Esophagus squamous epithelium (tissue), 5 donors: ENCODE data around the gene PTPRN2. TPM values are rescaled to one million over a fixed set of nuclear protein-coding genes. Genes with fewer than 3 reads are reported as not detected.

Source experiments
- DNase-seq: peaks from one replicate; lab custom pipeline; 2025; lab: John Stamatoyannopoulos, UW
- H3K27ac ChIP-seq, 4 donors: fragments of 200-600 bp; sonication (generic); one replicate each; pipeline ENCODE4 v1.5.1; 2016 to 2019; ENCODE audit warnings: mild to moderate bottlenecking in 1 of 4
- H3K27me3 ChIP-seq, 4 donors: fragments of 200-600 bp; sonication (generic); 1 replicate in 3 of 4; 2 replicates in 1 of 4; pipeline versions ENCODE4 v1.5.1 to v1.6.0; 2017 to 2021; ENCODE audit warnings: antibody characterized with exemption in 1 of 4
- H3K36me3 ChIP-seq, 3 donors: fragments of 200-600 bp; sonication (generic); one replicate each; pipeline ENCODE4 v1.5.1; 2016 to 2019
- H3K4me1 ChIP-seq, 3 donors: fragments of 200-600 bp; sonication (generic); one replicate each; pipeline ENCODE4 v1.5.1; 2017 to 2019
- H3K4me3 ChIP-seq, 4 donors: fragments of 200-600 bp; sonication (generic); 1 replicate in 3 of 4; 2 replicates in 1 of 4; pipeline ENCODE4 v1.5.1; 2016 to 2019; ENCODE audit warnings: mild to moderate bottlenecking in 2 of 4, moderate library complexity in 1 of 4
- H3K9me3 ChIP-seq, 3 donors: fragments of 200-600 bp; sonication (generic); one replicate each; pipeline ENCODE4 v1.5.1; 2016 to 2019
- CTCF ChIP-seq, 6 experiments: fragments of 450-650 bp in 4 of 6; fragments of 200-600 bp in 2 of 6; sonication (generic) in 2 of 6; IDR thresholded peaks; one replicate each; pipeline ENCODE4 v1.5.1; 2016 to 2019; ENCODE audit warnings: antibody characterized with exemption in 6 of 6, mild to moderate bottlenecking in 4 of 6, moderate library complexity in 4 of 6
- POLR2A ChIP-seq, 4 donors: fragments of 450-650 bp; IDR thresholded peaks; one replicate each; pipeline ENCODE4 v1.6.1; 2017; ENCODE audit warnings: antibody characterized with exemption in 4 of 4, mild to moderate bottlenecking in 4 of 4, moderate library complexity in 3 of 4
- WGBS, 2 donors: methylation state at CpG; one replicate each; pipeline ENCODE4 v1.1.5; 2018; 5-methylcytosine and 5-hydroxymethylcytosine counted together
- intact Hi-C: fragments of 100-400 bp; cut with DNase I; formaldehyde crosslinking; loops from one replicate; pipeline ENCODE4 v1.15.0; 2022
- total RNA-seq, 4 donors: library from RNA; depleted of rRNA; stranded (reverse); fragments of >200 nt; gene quantifications; one replicate each; pipeline ENCODE4 v1.1.0, GENCODE V29; 2016
- donor health status: DM: yes; HTN: yes; CAD: no.

PTPRN2 gene
- total RNA-seq, 4 donors from 2014 or later, result 0.38 to 2.7 (median 1.0) TPM

DNA sequence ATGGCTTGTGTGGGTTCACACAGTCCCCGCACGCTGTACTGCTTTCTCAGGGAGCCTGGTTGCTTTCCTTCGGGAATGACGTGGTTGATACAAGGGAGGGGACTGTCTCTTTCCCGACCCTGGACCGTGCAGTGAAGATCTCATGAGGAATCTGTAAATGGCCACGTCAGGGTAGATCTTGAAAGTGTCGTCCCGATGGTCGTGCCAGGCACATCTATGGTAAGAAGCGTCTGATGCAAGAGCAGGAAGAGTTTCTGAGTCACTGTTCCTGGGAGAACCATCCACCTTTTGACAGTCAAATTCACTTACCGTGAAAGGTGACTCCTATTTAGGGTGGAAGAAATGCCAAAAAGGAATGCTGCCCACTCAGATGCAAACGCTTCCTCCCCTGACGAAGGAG is 500.4 kb downstream of the PTPRN2 start:
- TF ChIP-seq CTCF (IDR thresholded peaks at IDR 0.05) (no peak), POLR2A (IDR thresholded peaks at IDR 0.05) (no peak)
- DNase-seq, result no peak
- Histone ChIP-seq H3K4me1 (no peaks in the 10 kb centered on the region), H3K9me3 (no peaks in the 10 kb centered on the region), H3K36me3 (no peaks in the 10 kb centered on the region), H3K27me3 (no peaks in the 10 kb centered on the region), H3K27ac (no peak overlapping the region), H3K4me3 (no peak overlapping the region)
- intact Hi-C loops, result no loop called here
- 85 to 88% methylated on average over 4 to 12 of the region's 14 CpGs for WGBS, 2 donors

GRCh38 chr7:158085741-158086695 is 501.6 kb downstream of the PTPRN2 start:
- no peak for DNase-seq
- Histone ChIP-seq H3K9me3 (no peaks in the 10 kb centered on the region), H3K36me3 (no peaks in the 10 kb centered on the region), H3K4me3 (no peak overlapping the region), H3K27me3 (no peaks in the 10 kb centered on the region), H3K4me1 (no peaks in the 10 kb centered on the region), H3K27ac (no peak overlapping the region)
- WGBS, 2 donors, result 83 to 91% methylated on average over 26 of the region's 30 CpGs
- intact Hi-C loops, result no loop called here
- TF ChIP-seq CTCF (IDR thresholded peaks at IDR 0.05) (no peak), POLR2A (IDR thresholded peaks at IDR 0.05) (no peak)

- intact Hi-C loops, result no loop called here
- Histone ChIP-seq H3K4me3 (no peak overlapping the region), H3K36me3 (no peaks in the 10 kb centered on the region), H3K27me3 (no peaks in the 10 kb centered on the region), H3K9me3 (no peaks in the 10 kb centered on the region), H3K4me1 (no peaks in the 10 kb centered on the region), H3K27ac (no peak overlapping the region)
- no peak for DNase-seq
- WGBS, 2 donors, result 90 to 91% methylated on average over 18 of the region's 18 CpGs
- TF ChIP-seq POLR2A (IDR thresholded peaks at IDR 0.05) (no peak), CTCF (IDR thresholded peaks at IDR 0.05) (no peak)
Measured at GRCh38 chr7:158084555-158084954, 503.1 kb downstream of the PTPRN2 start.

DNA sequence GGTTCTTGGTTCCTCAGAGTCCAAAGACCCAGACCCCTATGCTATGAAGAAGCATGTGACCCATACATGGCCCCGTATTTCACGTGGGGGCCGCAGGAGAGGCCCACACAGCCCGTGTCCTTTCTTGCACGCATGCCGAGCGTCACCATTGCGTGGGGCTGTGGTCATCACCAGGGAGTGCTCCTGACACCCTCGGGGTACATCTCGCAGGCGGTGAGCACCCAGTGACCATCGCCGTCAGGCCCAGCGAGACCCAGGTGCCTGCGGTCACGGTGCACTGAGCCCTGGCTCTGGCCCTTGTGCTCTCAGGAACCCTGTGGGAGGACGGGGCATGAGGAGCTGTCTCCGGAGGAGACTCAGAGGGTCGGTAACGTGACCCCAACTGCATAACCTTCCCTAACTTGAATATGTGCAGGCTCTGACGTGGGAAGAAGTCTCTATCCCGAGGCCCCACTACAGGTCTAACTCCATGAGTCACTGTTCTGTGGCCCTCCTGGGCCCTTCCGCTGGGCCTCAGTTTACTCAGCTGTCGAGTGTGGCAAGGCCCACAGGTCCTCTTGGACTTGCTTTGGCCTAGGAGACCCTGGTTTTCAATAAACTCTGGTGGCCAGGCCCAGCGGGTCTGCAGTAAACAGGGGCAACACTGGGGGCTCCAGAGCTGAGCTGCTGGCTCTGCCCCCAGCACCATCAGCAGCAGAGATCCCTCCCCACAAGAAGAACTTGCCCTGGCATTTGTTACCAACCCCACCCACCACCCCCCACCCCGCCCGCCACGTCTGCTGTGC is 503.9 kb downstream of the PTPRN2 start:
- intact Hi-C loops, result no loop called here
- no peaks in the 10 kb centered on the region for H3K9me3 ChIP-seq
- DNase-seq, result no peak

More for the DNA sequence above, 503.9 kb downstream of the PTPRN2 start:
- TF ChIP-seq CTCF (IDR thresholded peaks at IDR 0.05) (no peak), POLR2A (IDR thresholded peaks at IDR 0.05) (no peak)
- Histone ChIP-seq H3K27me3 (peaks cover 0 to 1% (median 0%) of the 10 kb centered on the region in 4 donors), H3K36me3 (no peaks in the 10 kb centered on the region), H3K27ac (no peak overlapping the region), H3K4me1 (no peaks in the 10 kb centered on the region), H3K4me3 (no peak overlapping the region)
- WGBS, 2 donors, result 87 to 90% methylated on average over 6 to 8 of the region's 28 CpGs
